Adipocyte (in vitro differentiated cells): ENCODE data around the gene PAPPA.

Experiments
- DNase-seq: peaks from one replicate; pipeline ENCODE4 v3.0.0-alpha.2; 2015; ENCODE audit warnings: low read depth
- H3K27me3 ChIP-seq: replicated peaks from 2 replicates; pipeline ENCODE4 v1.7.0; 2013; ENCODE audit warnings: mild to moderate bottlenecking, low read length, moderate library complexity; ENCODE audit not compliant: control insufficient read depth, insufficient read depth
- H3K36me3 ChIP-seq: 2 replicates; pipeline ENCODE4 v1.7.0; 2013; ENCODE audit warnings: low read length, mild to moderate bottlenecking, moderate library complexity; ENCODE audit not compliant: control insufficient read depth, insufficient read depth, severe bottlenecking
- H3K4me1 ChIP-seq: 2 replicates; pipeline ENCODE4 v1.7.0; 2013; ENCODE audit warnings: mild to moderate bottlenecking, low read length, moderate library complexity; ENCODE audit not compliant: control insufficient read depth, insufficient read depth
- H3K4me3 ChIP-seq: 2 replicates; pipeline ENCODE4 v1.7.0; 2013; ENCODE audit warnings: mild to moderate bottlenecking, low read length, moderate library complexity
- H3K9ac ChIP-seq: 2 replicates; pipeline ENCODE4 v1.7.0; 2013; ENCODE audit warnings: mild to moderate bottlenecking, low read length, moderate library complexity
- H3K9me3 ChIP-seq: 2 replicates; pipeline ENCODE4 v1.7.0; 2013; ENCODE audit warnings: mild to moderate bottlenecking, low read length, moderate library complexity; ENCODE audit not compliant: control insufficient read depth

The PAPPA gene, protein sequence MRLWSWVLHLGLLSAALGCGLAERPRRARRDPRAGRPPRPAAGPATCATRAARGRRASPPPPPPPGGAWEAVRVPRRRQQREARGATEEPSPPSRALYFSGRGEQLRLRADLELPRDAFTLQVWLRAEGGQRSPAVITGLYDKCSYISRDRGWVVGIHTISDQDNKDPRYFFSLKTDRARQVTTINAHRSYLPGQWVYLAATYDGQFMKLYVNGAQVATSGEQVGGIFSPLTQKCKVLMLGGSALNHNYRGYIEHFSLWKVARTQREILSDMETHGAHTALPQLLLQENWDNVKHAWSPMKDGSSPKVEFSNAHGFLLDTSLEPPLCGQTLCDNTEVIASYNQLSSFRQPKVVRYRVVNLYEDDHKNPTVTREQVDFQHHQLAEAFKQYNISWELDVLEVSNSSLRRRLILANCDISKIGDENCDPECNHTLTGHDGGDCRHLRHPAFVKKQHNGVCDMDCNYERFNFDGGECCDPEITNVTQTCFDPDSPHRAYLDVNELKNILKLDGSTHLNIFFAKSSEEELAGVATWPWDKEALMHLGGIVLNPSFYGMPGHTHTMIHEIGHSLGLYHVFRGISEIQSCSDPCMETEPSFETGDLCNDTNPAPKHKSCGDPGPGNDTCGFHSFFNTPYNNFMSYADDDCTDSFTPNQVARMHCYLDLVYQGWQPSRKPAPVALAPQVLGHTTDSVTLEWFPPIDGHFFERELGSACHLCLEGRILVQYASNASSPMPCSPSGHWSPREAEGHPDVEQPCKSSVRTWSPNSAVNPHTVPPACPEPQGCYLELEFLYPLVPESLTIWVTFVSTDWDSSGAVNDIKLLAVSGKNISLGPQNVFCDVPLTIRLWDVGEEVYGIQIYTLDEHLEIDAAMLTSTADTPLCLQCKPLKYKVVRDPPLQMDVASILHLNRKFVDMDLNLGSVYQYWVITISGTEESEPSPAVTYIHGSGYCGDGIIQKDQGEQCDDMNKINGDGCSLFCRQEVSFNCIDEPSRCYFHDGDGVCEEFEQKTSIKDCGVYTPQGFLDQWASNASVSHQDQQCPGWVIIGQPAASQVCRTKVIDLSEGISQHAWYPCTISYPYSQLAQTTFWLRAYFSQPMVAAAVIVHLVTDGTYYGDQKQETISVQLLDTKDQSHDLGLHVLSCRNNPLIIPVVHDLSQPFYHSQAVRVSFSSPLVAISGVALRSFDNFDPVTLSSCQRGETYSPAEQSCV (N-terminal part only)

DNA sequence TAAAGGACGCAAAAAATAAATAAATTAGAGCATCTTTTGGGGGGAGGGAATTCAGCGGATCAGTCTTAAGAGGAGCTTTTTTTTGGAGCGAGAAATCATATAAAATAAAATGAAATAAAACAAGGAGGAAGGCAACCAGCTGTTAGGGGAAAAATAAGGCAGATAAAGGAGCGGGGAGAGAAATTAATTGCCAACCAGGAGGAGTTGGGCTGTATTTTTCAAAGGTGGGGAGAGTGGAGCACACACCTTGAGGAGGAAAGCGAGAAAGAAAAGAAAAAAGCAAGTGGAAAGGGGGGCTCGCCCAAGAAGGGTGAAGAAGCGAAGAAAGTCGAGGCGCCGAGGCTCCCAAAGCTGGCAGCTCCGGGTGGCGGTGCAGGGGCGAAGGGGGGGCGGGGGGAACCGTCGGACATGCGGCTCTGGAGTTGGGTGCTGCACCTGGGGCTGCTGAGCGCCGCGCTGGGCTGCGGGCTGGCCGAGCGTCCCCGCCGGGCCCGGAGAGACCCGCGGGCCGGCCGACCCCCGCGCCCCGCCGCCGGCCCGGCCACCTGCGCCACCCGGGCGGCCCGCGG is at the start of gene PAPPA:
TSS of gene PAPPA (plus strand) at position 27 of the 569 bp plus-strand sequence. CDS start at position 409, 382 bp downstream.
- Histone ChIP-seq H3K4me1 (peaks cover 33% of the 10 kb centered on the region), H3K4me3 (peak within 1 kb of the TSS; percentile 88), H3K9ac (peak within 1 kb of the TSS; percentile 94), H3K9me3 (no peaks in the 10 kb centered on the region), H3K36me3 (peaks cover 3% of the 10 kb centered on the region), H3K27me3 (no peaks in the 10 kb centered on the region)
- peak; percentile 64 for DNase-seq

DNA sequence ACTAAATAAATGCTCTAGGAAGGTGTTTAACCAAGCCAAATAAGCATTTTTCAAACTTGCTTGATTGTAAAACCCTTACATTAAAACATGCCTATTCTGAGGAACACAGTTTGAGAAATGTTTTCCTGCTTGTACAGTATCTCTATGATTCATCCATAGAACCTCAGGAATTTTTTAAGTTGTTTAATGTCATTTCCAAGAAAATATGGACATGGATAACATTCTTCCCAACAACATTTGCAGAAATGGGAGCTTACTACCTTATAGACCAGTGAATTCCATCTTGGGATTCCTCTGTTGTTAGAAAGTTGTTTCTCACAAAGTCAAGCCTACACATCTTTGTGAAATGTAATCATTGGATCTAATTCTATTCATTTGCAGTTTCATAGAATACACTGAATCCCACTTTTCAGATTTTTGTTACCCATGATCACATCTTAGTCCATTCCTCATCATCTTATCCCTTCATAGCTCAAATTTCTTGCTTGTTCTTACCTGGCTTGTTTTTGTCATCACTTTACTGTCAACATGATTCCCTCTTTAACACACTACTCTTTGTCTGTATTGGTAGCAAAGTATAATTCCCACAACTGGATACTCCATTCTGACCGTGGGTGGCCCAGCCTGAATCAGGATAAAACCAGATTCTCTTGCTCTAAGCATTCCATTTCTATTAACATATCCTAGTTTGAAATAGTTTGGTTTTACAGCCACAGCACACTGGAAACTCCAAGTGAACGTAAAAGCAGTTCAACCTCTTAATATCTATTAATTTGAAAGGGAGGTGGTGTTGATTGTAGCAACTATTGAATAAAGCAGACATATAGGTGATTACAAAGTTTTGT is 49.4 kb upstream of the PAPPA start:
- no peak for DNase-seq
- no peak overlapping the region for H3K4me3 ChIP-seq
- H3K36me3 ChIP-seq = no peaks in the 10 kb centered on the region
- no peaks in the 10 kb centered on the region for H3K27me3 ChIP-seq
- H3K4me1 ChIP-seq = peaks cover 16% of the 10 kb centered on the region
- H3K9me3 ChIP-seq = no peaks in the 10 kb centered on the region
- H3K9ac ChIP-seq = no peak overlapping the region

DNA sequence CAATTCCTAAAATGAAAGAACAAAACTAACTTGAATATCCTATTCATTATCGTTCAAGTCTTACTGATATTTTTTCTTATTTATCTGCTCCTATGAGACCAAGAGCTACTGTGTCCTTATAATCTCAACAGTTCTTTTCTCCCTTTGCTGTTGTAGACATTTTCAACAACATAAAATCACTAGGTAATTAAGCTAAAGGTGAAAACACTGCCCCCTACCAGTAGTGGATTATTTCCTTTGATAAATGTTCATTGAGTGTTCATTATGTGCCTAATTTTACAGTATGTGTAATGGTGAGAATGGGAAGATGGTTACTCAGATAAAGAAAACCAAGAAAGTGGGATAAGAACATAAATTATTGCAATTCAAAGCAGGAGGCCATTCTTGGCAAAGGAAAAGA is 41.4 kb upstream of the PAPPA start:
- Histone ChIP-seq H3K4me1 (peaks cover 10% of the 10 kb centered on the region), H3K9me3 (no peaks in the 10 kb centered on the region), H3K4me3 (no peak overlapping the region), H3K27me3 (no peaks in the 10 kb centered on the region), H3K9ac (no peak overlapping the region), H3K36me3 (no peaks in the 10 kb centered on the region)
- DNase-seq = no peak

DNA sequence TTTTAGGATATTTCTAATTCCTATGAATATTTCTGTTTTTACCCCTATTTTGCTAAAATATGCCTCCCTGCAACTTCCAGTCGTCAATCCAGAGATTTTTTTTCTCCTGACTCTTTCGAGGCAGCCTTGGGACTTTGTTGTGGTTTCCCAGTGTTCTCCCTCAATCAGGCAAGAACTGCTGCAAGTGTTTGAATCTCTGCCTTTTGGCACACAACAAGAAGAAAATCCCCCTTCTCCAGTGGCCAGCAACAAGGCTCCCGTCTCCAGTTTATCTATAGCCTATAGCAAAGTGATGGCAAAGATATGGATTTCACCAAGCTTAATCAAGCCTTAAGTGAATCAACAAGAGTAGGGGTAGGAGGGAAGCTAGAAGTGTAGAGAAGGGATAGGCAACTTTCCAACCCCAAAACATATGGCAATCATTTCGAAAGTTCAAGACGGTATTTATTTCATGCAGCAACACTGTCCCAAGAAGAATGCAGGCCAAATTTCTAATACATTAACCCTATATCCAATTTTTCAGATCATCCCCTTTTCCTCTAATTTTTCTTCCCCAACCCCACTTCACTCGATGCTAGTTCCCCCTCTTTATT is 37.7 kb upstream of the PAPPA start:
- peak overlapping the region; percentile 58 for H3K4me3 ChIP-seq

DNA sequence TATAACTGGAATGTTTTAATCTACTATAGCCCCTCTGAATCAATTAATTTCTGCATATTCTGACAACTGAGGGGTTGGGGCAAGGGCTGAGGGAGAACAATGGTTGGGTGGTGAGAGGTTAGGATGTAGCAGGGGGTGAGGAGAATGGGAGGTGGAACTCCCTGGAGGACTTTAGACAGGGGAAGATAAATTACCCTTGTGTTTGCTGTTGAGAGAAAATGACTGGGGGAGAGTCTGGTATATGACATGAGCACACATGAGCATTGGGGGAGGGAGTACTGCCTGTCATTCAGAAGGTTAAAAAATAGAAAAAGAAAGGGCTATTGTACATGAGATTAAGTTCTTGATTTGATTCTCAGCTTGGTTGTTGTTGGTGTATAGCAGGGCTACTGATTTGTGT is 37.2 kb upstream of the PAPPA start:
- no peaks in the 10 kb centered on the region for H3K27me3 ChIP-seq
- no peak for DNase-seq
- no peak overlapping the region for H3K9ac ChIP-seq

More for the DNA sequence above, 37.7 kb upstream of the PAPPA start:
- no peaks in the 10 kb centered on the region for H3K27me3 ChIP-seq
- H3K9me3 ChIP-seq = no peaks in the 10 kb centered on the region
- no peaks in the 10 kb centered on the region for H3K36me3 ChIP-seq
- DNase-seq = peak; percentile 73
- H3K9ac ChIP-seq = no peak overlapping the region
- H3K4me1 ChIP-seq = peaks cover 10% of the 10 kb centered on the region

DNA sequence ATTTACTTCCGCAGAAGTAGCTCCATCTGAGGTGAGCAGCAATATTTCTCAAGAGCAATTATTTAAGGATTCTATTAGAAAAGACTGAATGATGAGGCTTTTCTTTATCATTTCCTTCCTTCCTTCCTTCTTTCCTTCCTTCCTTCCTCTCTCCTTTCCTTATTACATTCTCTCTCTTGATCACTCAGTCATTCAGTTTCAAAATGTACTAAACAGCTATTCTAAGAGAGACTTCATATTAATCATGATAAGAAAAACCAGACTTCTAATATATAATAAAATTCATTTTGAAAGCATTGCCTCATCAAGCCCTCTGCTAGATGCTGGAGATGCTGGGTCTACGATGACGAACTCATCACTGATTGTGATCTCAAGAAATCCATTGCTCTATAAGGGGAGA is 30.4 kb upstream of the PAPPA start:
- Histone ChIP-seq H3K27me3 (no peaks in the 10 kb centered on the region), H3K9ac (no peak overlapping the region), H3K4me1 (peaks cover 5% of the 10 kb centered on the region), H3K9me3 (no peaks in the 10 kb centered on the region), H3K36me3 (no peaks in the 10 kb centered on the region), H3K4me3 (no peak overlapping the region)
- no peak for DNase-seq

More for the DNA sequence above, 37.2 kb upstream of the PAPPA start:
- Histone ChIP-seq H3K4me3 (no peak overlapping the region), H3K36me3 (no peaks in the 10 kb centered on the region), H3K4me1 (peaks cover 10% of the 10 kb centered on the region), H3K9me3 (no peaks in the 10 kb centered on the region)

DNA sequence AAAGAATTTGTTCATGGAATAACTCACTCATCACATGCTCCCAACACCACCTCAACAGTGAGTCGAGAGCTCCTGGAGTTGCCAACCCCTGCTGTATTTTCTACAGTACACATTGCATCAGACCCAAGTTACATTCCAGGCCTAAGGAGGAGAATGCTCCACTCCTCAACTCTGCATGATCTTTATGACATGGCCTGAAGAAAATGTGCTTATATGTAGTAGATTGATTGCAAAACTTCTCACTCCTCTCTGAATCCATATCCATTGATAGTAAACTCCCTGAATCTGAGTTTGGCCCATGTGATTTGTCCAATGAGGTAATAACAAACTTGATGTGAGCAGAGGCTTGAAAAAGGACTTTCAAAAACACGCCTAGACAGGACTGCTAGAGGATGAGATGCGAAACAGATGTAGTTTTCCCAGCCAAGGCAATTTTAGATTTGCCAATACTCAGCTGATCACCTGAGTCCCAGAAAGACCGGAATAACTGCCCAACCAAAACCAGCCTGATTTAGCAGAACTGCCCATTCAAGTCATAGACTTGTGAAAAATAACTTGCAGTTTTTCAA is 29.0 kb upstream of the PAPPA start:
- Histone ChIP-seq H3K9ac (no peak overlapping the region), H3K27me3 (no peaks in the 10 kb centered on the region), H3K4me1 (peaks cover 5% of the 10 kb centered on the region), H3K9me3 (no peaks in the 10 kb centered on the region), H3K36me3 (no peaks in the 10 kb centered on the region), H3K4me3 (no peak overlapping the region)
- peak; percentile 86 for DNase-seq

DNA sequence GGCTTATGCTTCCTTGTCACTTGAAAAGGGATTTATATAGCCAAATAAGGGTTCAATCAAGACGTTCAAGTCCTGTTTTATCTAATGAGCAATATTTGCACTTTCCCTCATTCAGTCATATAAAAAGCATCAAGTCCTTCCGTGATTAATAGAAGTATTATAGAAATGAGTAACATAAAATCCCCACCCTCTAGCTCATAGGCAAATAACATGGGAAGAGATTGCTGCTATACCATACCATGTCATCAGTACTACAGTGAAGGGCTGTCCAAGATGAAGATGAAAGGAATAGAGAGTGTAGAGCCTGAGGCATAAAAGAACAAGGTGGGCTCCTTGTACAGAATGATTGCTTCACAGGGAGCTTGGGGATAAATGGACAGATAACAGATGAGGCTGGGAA is 20.4 kb upstream of the PAPPA start:
- Histone ChIP-seq H3K9me3 (peaks cover 10% of the 10 kb centered on the region), H3K4me1 (no peaks in the 10 kb centered on the region), H3K36me3 (no peaks in the 10 kb centered on the region), H3K4me3 (no peak overlapping the region), H3K9ac (no peak overlapping the region), H3K27me3 (peaks cover 3% of the 10 kb centered on the region)
- DNase-seq = no peak

DNA sequence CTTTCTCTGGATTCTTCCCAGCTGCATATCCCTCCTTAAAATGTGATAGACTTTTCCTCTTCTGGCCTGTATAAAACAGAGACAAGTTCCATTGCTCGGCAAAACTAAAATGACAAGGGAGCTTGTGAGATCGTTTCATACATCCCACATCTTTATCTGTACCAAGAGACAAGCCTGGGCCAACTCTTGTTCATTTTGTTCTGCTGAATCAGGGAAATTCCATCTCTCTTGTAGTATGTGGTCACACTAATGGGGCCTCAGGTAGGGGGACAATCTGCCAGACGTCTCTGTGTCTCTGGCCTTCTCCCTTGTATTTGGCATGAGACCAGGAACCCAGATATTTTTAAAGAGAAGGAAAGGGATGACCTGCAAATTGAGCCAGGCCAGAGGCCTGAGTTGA is 18.6 kb upstream of the PAPPA start:
- no peak for DNase-seq
- Histone ChIP-seq H3K9me3 (peaks cover 10% of the 10 kb centered on the region), H3K9ac (no peak overlapping the region), H3K36me3 (no peaks in the 10 kb centered on the region), H3K4me3 (no peak overlapping the region), H3K4me1 (no peaks in the 10 kb centered on the region), H3K27me3 (peaks cover 3% of the 10 kb centered on the region)

DNA sequence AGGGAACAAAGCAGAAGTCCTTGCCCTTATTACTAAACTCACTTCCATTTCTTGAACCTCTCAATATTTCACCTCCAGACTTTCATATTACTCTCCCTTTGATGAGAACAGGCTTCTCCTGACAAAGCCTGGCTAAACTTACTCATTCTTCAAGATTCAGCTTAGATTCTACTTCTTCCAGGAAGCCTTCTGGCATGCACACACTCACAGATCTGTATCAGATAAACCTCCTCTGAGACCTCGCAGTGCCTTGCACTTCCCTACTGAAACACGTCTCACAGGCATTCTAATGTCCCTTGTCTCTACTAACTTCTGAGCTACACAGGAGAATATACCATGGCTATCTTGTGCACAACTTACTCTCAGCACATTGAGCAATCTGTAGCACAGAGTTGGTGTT is 16.6 kb upstream of the PAPPA start:
- H3K36me3 ChIP-seq = no peaks in the 10 kb centered on the region
- no peaks in the 10 kb centered on the region for H3K4me1 ChIP-seq
- no peak overlapping the region for H3K4me3 ChIP-seq
- no peak for DNase-seq
- peaks cover 3% of the 10 kb centered on the region for H3K27me3 ChIP-seq
- H3K9me3 ChIP-seq = no peaks in the 10 kb centered on the region
- no peak overlapping the region for H3K9ac ChIP-seq
